SU-DHL-6 (cell line): ENCODE results near the gene C6orf163.

ENCODE experiments used
- H2AFZ ChIP-seq: fragments of 200-600 bp; sonication (generic); 2 replicates; pipeline ENCODE4 v1.6.1; 2014; ENCODE audit warnings: low read depth, mild to moderate bottlenecking, moderate library complexity, mixed read lengths, antibody characterized with exemption, low read length; ENCODE audit not compliant: severe bottlenecking
- H3F3A ChIP-seq: fragments of 200-600 bp; shearing (Covaris generic); 2 replicates; pipeline ENCODE4 v1.6.0; 2016; ENCODE audit warnings: antibody characterized with exemption, mild to moderate bottlenecking; ENCODE audit not compliant: insufficient read depth
- H3K27ac ChIP-seq: fragments of 200-600 bp; sonication (generic); 2 replicates; pipeline ENCODE4 v1.5.1; 2016; ENCODE audit warnings: low read depth, mild to moderate bottlenecking, low read length, moderate library complexity, mixed read lengths
- H3K27me3 ChIP-seq: fragments of 200-600 bp; sonication (generic), shearing (Covaris generic); 2 replicates; pipeline ENCODE4 v1.6.0; 2014; ENCODE audit warnings: mild to moderate bottlenecking, low read length
- H3K36me3 ChIP-seq: fragments of 200-600 bp; sonication (generic); 2 replicates; pipeline ENCODE4 v1.6.1; 2014; ENCODE audit warnings: mild to moderate bottlenecking, low read length, mixed read lengths
- H3K4me2 ChIP-seq: fragments of 300-600, 200-600 bp; shearing (Covaris generic), sonication (generic); 2 replicates; pipeline ENCODE4 v1.6.0; 2014; ENCODE audit warnings: low read length, low read depth, mild to moderate bottlenecking; ENCODE audit not compliant: poor library complexity, severe bottlenecking
- H3K4me3 ChIP-seq: fragments of 200-600 bp; sonication (generic); 2 replicates; pipeline ENCODE4 v1.5.1; 2014; ENCODE audit warnings: antibody characterized with exemption, low read length, mild to moderate bottlenecking, mixed read lengths; ENCODE audit not compliant: insufficient read depth, poor library complexity, severe bottlenecking
- H3K79me2 ChIP-seq: fragments of 200-600 bp; sonication (generic); 2 replicates; pipeline ENCODE4 v1.6.1; 2014; ENCODE audit warnings: mild to moderate bottlenecking, low read length, moderate library complexity; ENCODE audit not compliant: insufficient read depth
- H3K9ac ChIP-seq: fragments of 200-600 bp; sonication (generic); 2 replicates; pipeline ENCODE4 v1.7.0; 2014; ENCODE audit warnings: mild to moderate bottlenecking, low read length
- H3K9me2 ChIP-seq: fragments of 200-600 bp; sonication (generic); replicated peaks from 2 replicates; pipeline ENCODE4 v1.6.1; 2014; ENCODE audit warnings: low read length; ENCODE audit not compliant: insufficient read depth
- H3K9me3 ChIP-seq: fragments of 200-600 bp; sonication (generic); 2 replicates; pipeline ENCODE4 v1.6.1; 2014; ENCODE audit warnings: low read length, mixed read lengths; ENCODE audit not compliant: insufficient read depth
- H4K20me1 ChIP-seq: fragments of 200-600 bp; sonication (generic); 2 replicates; pipeline ENCODE4 v1.6.1; 2014; ENCODE audit warnings: low read depth, mild to moderate bottlenecking, antibody characterized with exemption, low read length, moderate library complexity, mixed read lengths
- CTCF ChIP-seq: fragments of 200-600 bp; sonication (generic); IDR thresholded peaks from one replicate; pipeline ENCODE4 v1.5.1; 2017; ENCODE audit warnings: antibody characterized with exemption, mild to moderate bottlenecking, low read length, moderate library complexity; ENCODE audit not compliant: insufficient read depth, poor library complexity, severe bottlenecking
- EZH2phosphoT487 ChIP-seq: fragments of 200-600 bp; sonication (generic), shearing (Covaris generic); conservative IDR thresholded peaks from 2 replicates; pipeline ENCODE4 v1.6.1; 2018; ENCODE audit warnings: mild to moderate bottlenecking, antibody characterized with exemption, low read length, moderate library complexity, mixed read lengths

C6orf163 gene

DNA sequence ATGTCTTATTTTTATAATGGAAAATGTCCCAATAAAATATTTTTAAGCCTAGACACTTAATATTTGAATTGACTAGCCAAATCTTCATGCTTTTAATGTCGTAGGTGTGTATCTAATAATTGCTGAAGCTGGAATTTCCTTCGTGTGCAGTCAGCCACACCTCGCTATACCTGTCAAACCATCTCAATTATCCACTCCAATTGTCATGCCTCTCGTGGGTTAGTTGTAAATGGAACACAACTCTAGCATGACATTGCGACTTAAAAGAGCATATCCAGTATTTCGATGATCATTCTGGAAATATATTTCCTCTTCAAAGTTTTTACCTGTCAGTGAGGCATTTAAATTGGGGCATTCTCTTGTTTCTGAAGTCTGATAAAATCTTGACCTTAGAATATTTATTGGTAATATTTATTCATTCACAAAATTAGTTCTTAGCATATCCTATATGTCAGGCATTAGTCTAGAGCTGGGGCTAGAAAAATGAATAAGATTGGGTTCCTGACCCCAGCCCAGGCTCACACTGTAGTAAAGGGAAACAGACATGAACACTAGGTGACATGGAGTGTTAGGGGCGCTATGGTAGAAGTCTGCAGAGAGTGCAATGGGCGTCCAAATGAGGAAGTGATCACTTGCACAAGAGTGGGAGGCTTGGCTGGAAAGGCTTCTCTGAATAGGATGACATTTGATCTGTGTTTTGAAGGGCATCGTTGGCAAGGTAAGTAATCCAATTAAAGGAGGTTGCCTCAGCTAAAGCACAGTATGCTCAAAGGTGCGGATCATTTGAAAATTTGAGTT is 52.2 kb downstream of the C6orf163 start:
- H3K4me3 ChIP-seq, result no peak overlapping the region

DNA sequence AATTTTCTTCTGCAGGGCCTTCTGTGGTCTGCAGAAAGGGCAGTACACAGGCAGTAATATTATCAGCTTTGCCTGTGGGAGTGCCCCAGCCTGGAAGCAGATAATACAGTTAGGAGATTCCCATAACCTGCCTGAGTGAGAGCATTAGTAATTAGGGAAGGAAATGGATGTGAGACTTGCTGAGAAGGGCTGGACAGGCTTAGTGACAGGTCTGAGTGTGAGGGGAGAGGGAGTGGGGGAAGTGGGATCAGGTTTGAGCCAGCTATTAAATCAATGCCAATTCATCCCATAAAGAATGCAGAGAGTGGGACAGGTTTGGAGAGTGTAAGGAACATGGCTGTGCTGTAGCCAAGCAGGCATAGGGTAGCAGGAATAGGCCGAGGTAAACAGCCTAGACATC is 53.0 kb downstream of the C6orf163 start:
- no peaks in the 10 kb centered on the region for H4K20me1 ChIP-seq
- H3K4me2 ChIP-seq, result no peak overlapping the region
- H3F3A ChIP-seq, result no peaks in the 10 kb centered on the region
- H3K36me3 ChIP-seq, result no peaks in the 10 kb centered on the region
- no peaks in the 10 kb centered on the region for H3K9me2 ChIP-seq
- no peaks in the 10 kb centered on the region for H3K79me2 ChIP-seq
- TF ChIP-seq EZH2phosphoT487, result no peak
- no peak for TF ChIP-seq CTCF
- no peak overlapping the region for H2AFZ ChIP-seq
- no peaks in the 10 kb centered on the region for H3K27me3 ChIP-seq
- no peak overlapping the region for H3K9ac ChIP-seq
- no peak overlapping the region for H3K27ac ChIP-seq
- H3K9me3 ChIP-seq, result no peaks in the 10 kb centered on the region
- H3K4me3 ChIP-seq, result no peak overlapping the region

More for the DNA sequence above, 52.2 kb downstream of the C6orf163 start:
- Histone ChIP-seq H2AFZ (no peak overlapping the region), H3K36me3 (no peaks in the 10 kb centered on the region), H3K9me3 (no peaks in the 10 kb centered on the region), H3K27ac (no peak overlapping the region), H3K27me3 (no peaks in the 10 kb centered on the region), H3K4me2 (no peak overlapping the region), H4K20me1 (no peaks in the 10 kb centered on the region), H3K9me2 (no peaks in the 10 kb centered on the region), H3F3A (no peaks in the 10 kb centered on the region), H3K79me2 (no peaks in the 10 kb centered on the region), H3K9ac (no peak overlapping the region)
- TF ChIP-seq CTCF (no peak), EZH2phosphoT487 (no peak)

DNA sequence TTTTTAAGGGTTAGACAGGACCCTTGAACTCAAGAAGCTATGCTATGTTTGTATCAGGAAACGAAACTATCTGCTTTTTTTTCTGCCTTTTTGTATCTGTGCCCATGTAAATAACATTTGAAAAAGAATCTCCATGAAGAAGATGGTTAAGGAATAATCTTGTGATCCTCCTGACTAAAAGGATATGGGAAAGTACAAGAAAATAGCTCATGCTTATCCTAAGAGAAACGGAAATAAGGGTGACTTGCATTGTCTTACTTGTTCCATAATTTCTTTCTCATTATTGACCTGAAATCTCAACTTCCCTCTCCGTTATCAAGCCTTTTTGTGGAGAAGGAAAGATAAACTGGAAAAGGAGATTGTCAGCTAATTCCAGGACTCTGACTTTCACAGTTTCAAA is 57.2 kb downstream of the C6orf163 start:
- Histone ChIP-seq H3F3A (peaks cover 1% of the 10 kb centered on the region; the same call in 1 of the 2 replicates), H4K20me1 (no peaks in the 10 kb centered on the region), H3K27ac (no peak overlapping the region), H3K9me3 (no peaks in the 10 kb centered on the region), H3K4me2 (no peak overlapping the region), H3K4me3 (no peak overlapping the region), H2AFZ (no peak overlapping the region), H3K9me2 (no peaks in the 10 kb centered on the region), H3K9ac (no peak overlapping the region), H3K36me3 (no peaks in the 10 kb centered on the region), H3K79me2 (no peaks in the 10 kb centered on the region), H3K27me3 (no peaks in the 10 kb centered on the region)
- TF ChIP-seq EZH2phosphoT487, result no peak
- no peak for TF ChIP-seq CTCF
